Sigmoid colon (tissue), 3 donors: ENCODE results near the gene PRKAG2.

ENCODE experiments used
- CTCF ChIP-seq, 4 experiments: fragments of 450-650 bp in 3 of 4; fragments of 200-600 bp in 1 of 4; IDR thresholded peaks; one replicate each; pipeline ENCODE4 v1.5.1; 2016 to 2019; ENCODE audit warnings: antibody characterized with exemption in 4 of 4, mild to moderate bottlenecking in 3 of 4, moderate library complexity in 2 of 4
- POLR2A ChIP-seq, 2 donors: fragments of 450-650 bp; IDR thresholded peaks; one replicate each; pipeline ENCODE4 v1.6.1; 2016; ENCODE audit warnings: antibody characterized with exemption in 2 of 2, mild to moderate bottlenecking in 2 of 2, moderate library complexity in 2 of 2

- TF ChIP-seq CTCF (IDR thresholded peaks at IDR 0.05) (no peak), POLR2A (IDR thresholded peaks at IDR 0.05) (no peak)
These were observed 201.6 kb downstream of the PRKAG2 start for GRCh38 chr7:151675196-151675920.
